Adrenal gland (tissue), 12 donors: ENCODE measurements around the gene HNRNPL. TPM values are rescaled to one million over a fixed set of nuclear protein-coding genes. Genes with fewer than 3 reads are reported as not detected.
"Not testable (repeated sequence)": the region's sequence is repeated elsewhere in the genome, so short reads cannot be mapped to it uniquely, and the experiment has no call there.

Experiments used
- DNase-seq, 7 donors: peaks; one replicate each; pipeline ENCODE4 v3.0.0-alpha.2; 2019 to 2020
- H3K27ac ChIP-seq, 5 donors: fragments of 200-600 bp; sonication (generic) in 4 of 5; 1 replicate in 3 of 5; 2 replicates in 2 of 5; pipeline versions ENCODE4 v1.5.1 to v1.8.0; 2016 to 2020; ENCODE audit warnings: mild to moderate bottlenecking in 1 of 5
- H3K27me3 ChIP-seq: fragments of 200-600 bp; 2 replicates; pipeline ENCODE4 v1.8.0; 2021
- H3K36me3 ChIP-seq, 2 donors: fragments of 200-600 bp; replicated peaks in 1 of 2; 1 replicate in 1 of 2; 2 replicates in 1 of 2; pipeline versions ENCODE4 v1.5.1 to v1.8.0; 2018 to 2022
- H3K4me1 ChIP-seq, 2 donors: fragments of 200-600 bp; replicated peaks in 1 of 2; 1 replicate in 1 of 2; 2 replicates in 1 of 2; pipeline versions ENCODE4 v1.5.1 to v1.8.0; 2018 to 2021
- H3K4me3 ChIP-seq, 4 donors: fragments of 200-600 bp; sonication (generic) in 3 of 4; one replicate each; pipeline ENCODE4 v1.5.1; 2016 to 2018
- H3K9me3 ChIP-seq, 3 donors: fragments of 200-600 bp; sonication (generic) in 1 of 3; replicated peaks in 1 of 3; 1 replicate in 2 of 3; 2 replicates in 1 of 3; pipeline versions ENCODE4 v1.5.1 to v1.8.0; 2016 to 2021
- POLR2A ChIP-seq, 2 donors: fragments of 450-650 bp; IDR thresholded peaks; one replicate each; pipeline ENCODE4 v1.6.1; 2017; ENCODE audit warnings: antibody characterized with exemption in 2 of 2, mild to moderate bottlenecking in 2 of 2, moderate library complexity in 1 of 2
- whole genome bisulfite sequencing, 4 donors: extraction: QIAGEN DNeasy Blood & Tissue Kit in 2 of 4; methylation state at CpG; one replicate each; pipeline versions ENCODE4 v1.1.5 to v1.1.7; 2013 to 2017; 5-methylcytosine and 5-hydroxymethylcytosine counted together
- intact Hi-C, 2 donors: fragments of 100-400 bp; cut with DNase I; formaldehyde crosslinking; loops; one replicate each; pipeline versions ENCODE4 v1.14.1 to v1.15.0; 2022 to 2023
- polyA plus RNA-seq, 3 donors: library from polyadenylated mRNA; stranded (reverse); fragments of 200-250 nt in 2 of 3; fragments of 350-450 nt in 1 of 3; fragmentation: Illumina TruSeq in 1 of 3; extraction: RNeasy Lipid Tissue Mini Kit (QIAGEN cat#74804) in 1 of 3; gene quantifications; one replicate each; pipeline ENCODE4 v1.2.3, GENCODE V29; 2013 to 2014
- total RNA-seq, 9 donors: library from RNA; depleted of rRNA in 4 of 9; stranded (reverse); fragments of >200 nt in 4 of 9; fragments of 120-200 nt in 1 of 9; fragmentation: NEBNext Ultra II Directional in 1 of 9; extraction: Animal tissue kit (Norgen Biotek cat#: 25700) in 1 of 9; gene quantifications; one replicate each; pipeline versions ENCODE4 v1.1.0 to v1.2.4, GENCODE V29; 2013 to 2023
- TF ChIP-seq, protein P1 (sequence below), 6 experiments: fragments of 450-650 bp in 4 of 6; fragments of 200-600 bp in 2 of 6; sonication (generic) in 1 of 6; IDR thresholded peaks; 1 replicate in 5 of 6; 2 replicates in 1 of 6; pipeline versions ENCODE4 v1.5.1 to v1.8.0; 2016 to 2021; ENCODE audit warnings: antibody characterized with exemption in 6 of 6, mild to moderate bottlenecking in 2 of 6, moderate library complexity in 1 of 6
- donor health status: healthy with polysubstance abuse.
- donor health status: Bipolar disorder and iron deficiency.
- donor health status: DM: yes; HTN: yes; CAD: no.
- donor health status: DM: no; HTN: no; CAD: no.
- donor health status: DM: no; HTN: no; CAD: no.
- donor health status: DM: yes; HTN: yes; CAD: no.

Gene HNRNPL
- total and polyA plus RNA-seq, 12 donors, result 133 to 295 (median 203) TPM

DNA sequence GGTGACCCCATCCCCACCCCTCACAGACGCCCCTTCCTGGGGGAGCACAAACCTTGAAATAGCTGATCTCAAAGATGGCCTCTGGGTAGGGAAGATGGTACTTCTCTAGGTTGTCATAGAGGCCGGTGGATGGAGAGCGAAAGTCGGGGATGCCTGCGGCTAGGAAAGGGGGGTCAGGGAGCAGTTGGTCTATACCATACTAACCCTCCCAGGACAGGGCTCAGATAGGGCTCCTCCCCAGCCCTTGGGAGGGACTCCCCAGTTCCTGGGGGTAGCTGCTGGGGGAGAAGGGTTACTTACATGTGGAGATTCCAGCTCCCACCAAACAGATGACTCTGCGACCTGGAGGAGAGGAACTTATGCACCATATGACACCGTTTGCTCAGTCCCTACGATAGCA lies 40.0 kb upstream of the HNRNPL start:
- no peak overlapping the region for H3K4me3 ChIP-seq
- H3K27ac ChIP-seq, result no peak overlapping the region
- 85 to 99% (median 92%) methylated on average over 5 to 8 of the region's 8 CpGs for WGBS, 4 donors
- TF ChIP-seq, protein P1, sequence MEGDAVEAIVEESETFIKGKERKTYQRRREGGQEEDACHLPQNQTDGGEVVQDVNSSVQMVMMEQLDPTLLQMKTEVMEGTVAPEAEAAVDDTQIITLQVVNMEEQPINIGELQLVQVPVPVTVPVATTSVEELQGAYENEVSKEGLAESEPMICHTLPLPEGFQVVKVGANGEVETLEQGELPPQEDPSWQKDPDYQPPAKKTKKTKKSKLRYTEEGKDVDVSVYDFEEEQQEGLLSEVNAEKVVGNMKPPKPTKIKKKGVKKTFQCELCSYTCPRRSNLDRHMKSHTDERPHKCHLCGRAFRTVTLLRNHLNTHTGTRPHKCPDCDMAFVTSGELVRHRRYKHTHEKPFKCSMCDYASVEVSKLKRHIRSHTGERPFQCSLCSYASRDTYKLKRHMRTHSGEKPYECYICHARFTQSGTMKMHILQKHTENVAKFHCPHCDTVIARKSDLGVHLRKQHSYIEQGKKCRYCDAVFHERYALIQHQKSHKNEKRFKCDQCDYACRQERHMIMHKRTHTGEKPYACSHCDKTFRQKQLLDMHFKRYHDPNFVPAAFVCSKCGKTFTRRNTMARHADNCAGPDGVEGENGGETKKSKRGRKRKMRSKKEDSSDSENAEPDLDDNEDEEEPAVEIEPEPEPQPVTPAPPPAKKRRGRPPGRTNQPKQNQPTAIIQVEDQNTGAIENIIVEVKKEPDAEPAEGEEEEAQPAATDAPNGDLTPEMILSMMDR (IDR thresholded peaks at IDR 0.05), result no peak
- TF ChIP-seq POLR2A (IDR thresholded peaks at IDR 0.05), result no peak
- H3K4me1 ChIP-seq, result peaks cover 10 to 13% of the 10 kb centered on the region in 2 donors
- H3K36me3 ChIP-seq, result peaks cover 0 to 36% of the 10 kb centered on the region in 2 donors
- DNase-seq, result no peak
- no peaks in the 10 kb centered on the region for H3K27me3 ChIP-seq
- intact Hi-C loops, result no loop called here
- no peaks in the 10 kb centered on the region for H3K9me3 ChIP-seq

DNA sequence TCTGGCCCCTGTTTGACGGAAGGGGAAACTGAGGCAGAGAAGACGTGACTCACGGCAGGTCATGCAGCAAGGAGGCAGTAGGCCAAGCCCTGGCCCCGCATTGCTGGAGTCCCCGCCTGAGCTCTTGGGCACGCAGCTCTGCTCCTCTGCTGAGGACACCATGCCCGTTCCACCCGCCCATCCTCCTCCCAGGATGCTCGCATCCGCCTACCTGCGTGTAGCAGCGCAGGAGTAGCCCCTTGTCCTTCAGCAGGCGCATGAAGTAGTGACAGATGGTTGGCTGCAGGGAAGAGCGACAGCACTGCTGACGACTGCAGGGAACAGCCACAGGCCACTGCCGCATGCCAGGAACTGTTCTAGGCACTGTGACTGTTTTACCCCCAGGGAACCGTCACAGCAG lies 39.1 kb upstream of the HNRNPL start:
- Histone ChIP-seq H3K4me3 (no peak overlapping the region), H3K4me1 (peaks cover 10 to 13% of the 10 kb centered on the region in 2 donors), H3K27ac (no peak overlapping the region), H3K27me3 (no peaks in the 10 kb centered on the region), H3K36me3 (peaks cover 0 to 36% of the 10 kb centered on the region in 2 donors), H3K9me3 (no peaks in the 10 kb centered on the region)
- intact Hi-C loops, result no loop called here
- TF ChIP-seq, protein P1 (IDR thresholded peaks at IDR 0.05), result no peak
- no peak for TF ChIP-seq POLR2A (IDR thresholded peaks at IDR 0.05)
- DNase-seq, result no peak
- 90 to 96% (median 94%) methylated on average over 12 to 17 of the region's 17 CpGs for WGBS, 4 donors

DNA sequence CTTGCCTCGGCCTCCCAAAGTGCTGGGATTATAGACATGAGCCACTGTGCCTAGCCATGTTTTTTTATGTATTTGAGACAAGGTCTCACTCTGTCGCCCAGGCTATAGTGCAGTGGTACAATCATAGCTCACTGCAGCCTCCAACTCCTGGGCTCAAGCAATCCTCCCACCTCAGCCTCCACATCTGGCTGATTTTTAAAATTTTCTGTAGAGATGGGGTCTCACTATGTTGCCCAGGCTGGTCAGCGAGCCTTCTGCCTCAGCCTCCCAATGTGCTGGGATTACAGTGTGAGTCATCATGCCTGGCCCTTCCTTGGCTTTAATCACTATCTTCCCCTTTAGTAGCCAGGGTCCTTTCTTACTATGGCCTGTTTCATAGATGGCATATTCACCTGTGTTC lies 34.9 kb upstream of the HNRNPL start:
- 92 to 97% (median 93%) methylated on average over 3 of the region's 3 CpGs for WGBS, 4 donors
- DNase-seq, intact Hi-C loops, H3K9me3 ChIP-seq, H3K4me3 ChIP-seq, H3K27ac ChIP-seq, H3K4me1 ChIP-seq, H3K27me3 ChIP-seq: not testable (repeated sequence)
- peaks cover 0 to 48% of the 10 kb centered on the region in 2 donors for H3K36me3 ChIP-seq

DNA sequence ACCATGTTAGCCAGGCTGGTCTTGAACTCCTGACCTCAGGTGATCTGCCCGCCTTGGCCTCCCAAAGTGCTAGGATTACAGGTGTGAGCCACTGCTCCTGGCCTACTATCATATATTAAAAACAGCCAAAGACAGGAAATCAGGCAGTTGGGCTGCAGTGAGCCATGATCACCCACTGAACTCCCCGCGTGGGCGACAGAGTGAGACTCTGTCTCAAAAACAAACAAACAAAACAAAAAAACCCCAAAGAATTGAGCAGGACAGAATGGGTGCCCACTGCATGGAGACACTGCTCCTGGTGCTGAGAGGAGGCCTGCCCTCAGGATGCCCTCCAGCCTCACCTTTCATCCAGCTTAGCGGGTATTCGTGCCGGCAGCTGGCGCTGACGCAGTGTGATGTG lies 33.5 kb upstream of the HNRNPL start:
- no peaks in the 10 kb centered on the region for H3K27me3 ChIP-seq
- TF ChIP-seq, protein P1 (IDR thresholded peaks at IDR 0.05), result no peak
- no peak for TF ChIP-seq POLR2A (IDR thresholded peaks at IDR 0.05)
- no peak for DNase-seq
- peaks cover 0 to 34% of the 10 kb centered on the region in 2 donors for H3K36me3 ChIP-seq
- no peak overlapping the region for H3K27ac ChIP-seq
- 90 to 94% (median 93%) methylated on average over 9 of the region's 9 CpGs for WGBS, 4 donors
- intact Hi-C loops, result no loop called here
- no peak overlapping the region for H3K4me3 ChIP-seq
- peaks cover 5 to 7% of the 10 kb centered on the region in 2 donors for H3K4me1 ChIP-seq
- H3K9me3 ChIP-seq, result no peaks in the 10 kb centered on the region

DNA sequence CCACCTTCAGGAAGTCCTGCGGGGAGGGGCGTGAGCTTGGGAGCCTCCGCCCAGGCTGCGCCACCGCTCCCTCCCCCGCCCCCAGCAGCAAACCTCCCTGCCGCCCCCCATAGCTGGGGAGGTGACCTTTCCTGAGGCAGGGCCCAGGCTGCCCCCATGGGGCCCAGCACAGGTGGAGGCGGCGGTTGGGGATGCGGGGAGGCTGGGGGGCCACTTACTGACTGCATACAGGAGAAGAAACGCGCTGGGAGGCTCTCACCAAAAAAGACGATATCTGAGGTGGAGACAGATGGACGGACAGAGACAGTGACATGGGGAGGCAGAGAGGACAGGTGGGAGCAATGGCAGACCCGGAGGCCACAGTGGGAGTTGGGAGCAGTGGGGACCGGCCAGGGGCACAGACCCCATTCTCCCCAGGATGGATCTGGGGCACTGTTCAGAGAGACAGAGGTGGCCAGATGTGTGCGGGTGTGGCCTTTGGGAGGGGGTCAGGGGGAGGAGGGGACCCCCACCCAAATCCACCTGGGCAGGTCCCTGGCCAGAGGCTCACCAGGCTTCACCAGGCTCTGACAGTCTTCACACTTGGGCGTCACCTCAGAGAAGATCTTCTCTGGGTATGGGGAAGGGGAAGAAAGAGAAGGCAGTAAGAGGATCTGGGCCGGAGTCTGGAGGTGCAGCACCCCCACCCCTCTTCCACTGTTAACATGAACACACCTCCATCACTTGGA lies 31.3 kb upstream of the HNRNPL start:
- TF ChIP-seq POLR2A (IDR thresholded peaks at IDR 0.05), result no peak
- TF ChIP-seq, protein P1 (IDR thresholded peaks at IDR 0.05), result no peak
- 92 to 95% (median 93%) methylated on average over 12 to 19 of the region's 19 CpGs for WGBS, 4 donors
- H3K36me3 ChIP-seq, result peaks cover 0 to 30% of the 10 kb centered on the region in 2 donors

More for the DNA sequence above, 31.3 kb upstream of the HNRNPL start:
- no peak for DNase-seq
- Histone ChIP-seq H3K27me3 (no peaks in the 10 kb centered on the region), H3K27ac (no peak overlapping the region), H3K4me3 (no peak overlapping the region), H3K9me3 (no peaks in the 10 kb centered on the region), H3K4me1 (peaks cover 0 to 4% of the 10 kb centered on the region in 2 donors)
- intact Hi-C loops, result no loop called here
